ENCODE measurements around the gene CKAP2L.

- TF ChIP-seq CTCF (IDR thresholded peaks at IDR 0.05; ENCODE audit: extremely low read depth in 1 of 2, insufficient read depth in 1 of 2, low read depth in 1 of 2, low read length in 2 of 2) (peak; percentile 95 to 97), JUN (IDR thresholded peaks at IDR 0.05; ENCODE audit: borderline replicate concordance, insufficient read depth, insufficient read length, low read depth) (no peak), POLR2A (IDR thresholded peaks at IDR 0.05; ENCODE audit: low read depth, low read length) (no peak), POLR2AphosphoS5 (IDR thresholded peaks at IDR 0.05; ENCODE audit: insufficient read depth, low read depth, low read length) (no peak), EZH2 (IDR thresholded peaks at IDR 0.05; ENCODE audit: borderline replicate concordance, low read depth, low read length, severe bottlenecking) (no peak), GATA2 (IDR thresholded peaks at IDR 0.05; ENCODE audit: insufficient read depth, insufficient read length, low read depth, low read length) (no peak)
Measured at GRCh38 chr2:112726487-112727190, 37.8 kb downstream of the CKAP2L start.

All from endothelial cell of umbilical vein (primary cell).